ENCODE results near the gene WIPF3. TPM values are rescaled to one million over a fixed set of nuclear protein-coding genes. Genes with fewer than 3 reads are reported as not detected.

Gene WIPF3
- total RNA-seq, 1 experiment from 2014 or later = 11.6 TPM

GRCh38 chr7:29955075-29955792 is 148.9 kb downstream of the WIPF3 start:
- Histone ChIP-seq H2BK120ac (ENCODE audit: low read depth, low read length, poor library complexity, severe bottlenecking) (no peak overlapping the region), H3K14ac (ENCODE audit: insufficient read depth, low read length) (no peak overlapping the region), H3K4ac (ENCODE audit: low read depth, low read length) (no peak overlapping the region), H3K27ac (ENCODE audit: insufficient read length, low read depth, low read length) (no peak overlapping the region), H3K4me2 (ENCODE audit: insufficient read depth, insufficient read length, low read length) (no peak overlapping the region), H4K20me1 (ENCODE audit: control insufficient read depth, insufficient read depth, insufficient read length) (no peaks in the 10 kb centered on the region), H3K79me1 (ENCODE audit: insufficient read depth, low read depth, low read length, poor library complexity, severe bottlenecking) (no peaks in the 10 kb centered on the region), H2AFZ (ENCODE audit: low read length) (no peak overlapping the region), H3K79me2 (ENCODE audit: insufficient read depth, low read length) (no peaks in the 10 kb centered on the region), H3K9ac (ENCODE audit: extremely low read depth, insufficient read length, low read length) (no peak overlapping the region), H3K23me2 (ENCODE audit: insufficient read length, low read depth, low read length, poor library complexity, severe bottlenecking) (no peaks in the 10 kb centered on the region), H3T11ph (ENCODE audit: low read length) (no peak overlapping the region), H2BK5ac (ENCODE audit: insufficient read length, low read length) (no peak overlapping the region), H4K5ac (ENCODE audit: insufficient read length, low read depth, low read length) (no peak overlapping the region), H4K8ac (replicated peaks; ENCODE audit: insufficient read length, low read depth, low read length) (no peak overlapping the region), H2AK5ac (ENCODE audit: insufficient read length, low read length) (no peak overlapping the region), H3K56ac (ENCODE audit: insufficient read length, low read depth, low read length) (no peak overlapping the region), H3K18ac (ENCODE audit: insufficient read length, low read depth, low read length) (no peak overlapping the region), H4K91ac (ENCODE audit: insufficient read length, low read depth, low read length) (no peak overlapping the region), H3K23ac (ENCODE audit: insufficient read length, low read depth, low read length) (no peak overlapping the region), H3K4me1 (ENCODE audit: insufficient read depth, low read length) (no peaks in the 10 kb centered on the region), H2BK20ac (ENCODE audit: low read depth, low read length, poor library complexity, severe bottlenecking) (no peak overlapping the region), H2BK15ac (ENCODE audit: low read depth, low read length) (no peak overlapping the region), H2BK12ac (ENCODE audit: insufficient read length, low read depth, low read length) (no peak overlapping the region), H3K27me3 (ENCODE audit: insufficient read depth, low read length) (no peaks in the 10 kb centered on the region), H3K9me3 (ENCODE audit: control insufficient read depth, low read depth, low read length) (no peaks in the 10 kb centered on the region)
- H3K36me3 Mint-ChIP-seq (ENCODE audit: insufficient read depth in 1 of 3, low read depth in 3 of 3) = peaks cover 11 to 65% (median 47%) of the 10 kb centered on the region in 3 experiments; a peak in 6 of 7 replicates
- no CpG with 5 or more reads among the region's 7 CpGs for WGBS (ENCODE audit: extremely low coverage, insufficient read length, low lambda C conversion rate)
- H3K27me3 Mint-ChIP-seq (ENCODE audit: low read depth) = no peaks in the 10 kb centered on the region
- DNase-seq = no peak
- no peaks in the 10 kb centered on the region; a peak in 2 of 5 replicates for H3K9me3 Mint-ChIP-seq
- H3K4me1 Mint-ChIP-seq = peaks cover 33 to 36% of the 10 kb centered on the region in 2 experiments
- H3K4me3 Mint-ChIP-seq = no peak overlapping the region; a peak in 1 of 5 replicates
- 0 out of 7 replicates have a peak overlapping the region, but pooled peaks of 1 of the 3 experiments have one; percentile 21 for H3K27ac Mint-ChIP-seq
- no peak for TF ChIP-seq CTCF (conservative IDR thresholded peaks at IDR 0.05)

Measured in H9 (cell line).